TTC549 (cell line): Measurements from ENCODE around the gene SCD5.

Experiments
- FAIRE-seq: peaks from 2 replicates; lab custom pipeline; 2012; peaks lifted over from hg19 to GRCh38; lab: Jason Lieb, UNC

Gene SCD5

DNA sequence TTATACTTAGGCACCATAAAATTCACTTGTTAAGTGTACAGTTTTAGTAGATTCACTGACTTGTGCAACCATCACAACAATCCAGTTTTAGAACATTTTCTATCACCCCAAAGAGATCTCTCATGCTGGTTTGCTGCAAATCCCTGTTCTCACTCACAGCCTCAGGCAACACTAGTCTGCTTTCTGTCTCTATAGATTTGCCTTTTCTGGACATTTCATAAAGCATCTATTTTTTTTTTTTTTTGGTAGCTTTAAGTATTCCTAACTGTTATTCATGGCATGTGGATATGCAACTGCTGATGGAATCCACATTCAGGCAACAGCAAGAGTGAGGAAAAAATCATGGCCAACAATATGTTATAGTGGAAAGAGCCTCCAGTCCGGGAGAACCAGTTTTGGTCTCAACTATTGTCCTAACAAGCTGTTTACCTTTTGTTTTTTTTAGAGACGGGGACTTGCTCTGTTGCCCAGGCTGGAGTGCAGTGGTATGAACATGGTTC lies 209.8 kb downstream of the SCD5 start:
- no peak for FAIRE-seq

DNA sequence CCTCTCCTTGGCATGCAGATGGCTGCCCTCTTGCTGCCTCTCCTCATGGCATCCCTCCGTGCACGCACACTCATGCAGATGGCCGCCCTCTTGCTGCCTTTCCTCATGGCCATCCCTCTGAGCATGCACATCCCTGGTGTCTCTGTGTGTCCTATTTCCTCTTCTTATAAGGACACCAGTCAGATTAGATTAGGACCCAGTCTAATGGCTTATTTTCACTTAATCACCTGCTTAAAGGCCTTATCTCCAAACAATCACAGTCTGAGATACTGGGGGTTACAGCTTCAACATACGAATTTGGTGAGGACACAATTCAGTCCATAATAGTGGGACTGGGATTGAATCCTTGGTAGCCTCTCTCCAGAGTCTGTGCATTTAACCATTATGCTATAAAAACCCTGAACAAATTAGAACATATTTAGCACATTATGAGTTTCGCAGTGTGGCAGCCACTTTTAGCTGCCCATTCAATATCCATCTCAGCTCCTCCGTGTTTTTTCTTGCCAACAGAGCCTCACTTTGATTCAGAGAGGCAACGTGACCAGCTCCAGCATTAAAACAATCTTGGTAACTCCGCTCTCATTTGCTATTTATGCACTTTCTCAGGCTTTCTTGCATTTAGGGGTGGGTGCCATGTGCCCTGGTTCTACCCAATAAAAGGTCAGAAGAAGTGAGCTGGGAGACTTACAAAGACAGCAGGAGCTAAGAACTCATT lies 210.6 kb downstream of the SCD5 start:
- FAIRE-seq = no peak

DNA sequence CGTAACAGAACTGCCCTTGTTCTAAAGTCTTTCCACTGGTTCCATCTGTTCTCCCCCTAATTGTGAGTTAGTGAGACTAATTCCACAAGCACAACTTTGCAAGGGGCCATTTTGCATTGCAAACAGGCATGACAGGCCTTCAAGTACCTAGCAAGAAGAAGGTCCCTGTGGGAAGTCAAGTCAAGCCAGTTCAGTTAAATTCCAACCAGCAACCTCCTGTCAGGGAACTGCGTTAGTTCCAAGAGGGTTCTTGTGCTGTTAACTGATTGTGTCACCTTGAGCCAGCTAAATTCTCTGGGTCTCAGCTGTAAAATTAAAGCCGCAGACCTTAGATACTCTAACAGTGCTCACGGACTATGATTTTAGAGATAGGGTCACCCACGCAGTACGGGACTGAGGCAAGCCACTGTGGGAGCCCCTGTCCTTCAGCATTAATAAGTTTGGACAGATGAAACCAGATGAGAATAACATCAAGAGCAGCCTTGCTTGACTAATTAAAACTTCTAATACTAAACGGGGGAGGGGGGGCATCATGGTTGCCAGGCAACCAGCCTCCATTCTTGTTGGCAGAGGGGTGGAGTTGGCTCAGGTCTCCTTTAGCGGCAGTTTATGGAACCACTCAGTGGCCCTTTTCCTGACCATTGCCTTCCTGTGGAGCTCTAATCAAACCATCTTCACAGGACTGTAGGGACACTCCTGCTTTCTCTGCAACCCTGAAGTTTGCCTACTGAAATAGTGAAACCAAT lies 212.7 kb downstream of the SCD5 start:
- FAIRE-seq = no peak

DNA sequence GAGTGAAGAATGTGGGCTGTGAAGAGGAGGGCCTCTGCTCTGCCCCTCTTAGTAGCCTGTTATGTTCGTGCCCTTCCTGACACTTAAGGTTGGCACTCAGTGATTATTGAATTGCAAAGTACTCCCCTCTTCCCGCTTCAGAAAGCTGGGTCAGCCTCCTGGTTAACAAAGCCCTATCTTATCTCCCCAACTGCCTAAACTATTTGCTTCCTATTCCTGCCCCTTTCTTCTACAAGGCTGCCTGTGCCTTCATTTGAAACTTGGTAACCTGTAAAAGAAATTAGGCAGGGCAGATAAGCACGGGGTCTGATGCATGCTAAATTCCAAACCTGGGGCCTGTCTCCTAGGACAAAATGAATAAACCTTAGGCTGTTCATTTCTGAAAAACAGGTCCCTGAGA lies 213.7 kb downstream of the SCD5 start:
- FAIRE-seq = no peak

DNA sequence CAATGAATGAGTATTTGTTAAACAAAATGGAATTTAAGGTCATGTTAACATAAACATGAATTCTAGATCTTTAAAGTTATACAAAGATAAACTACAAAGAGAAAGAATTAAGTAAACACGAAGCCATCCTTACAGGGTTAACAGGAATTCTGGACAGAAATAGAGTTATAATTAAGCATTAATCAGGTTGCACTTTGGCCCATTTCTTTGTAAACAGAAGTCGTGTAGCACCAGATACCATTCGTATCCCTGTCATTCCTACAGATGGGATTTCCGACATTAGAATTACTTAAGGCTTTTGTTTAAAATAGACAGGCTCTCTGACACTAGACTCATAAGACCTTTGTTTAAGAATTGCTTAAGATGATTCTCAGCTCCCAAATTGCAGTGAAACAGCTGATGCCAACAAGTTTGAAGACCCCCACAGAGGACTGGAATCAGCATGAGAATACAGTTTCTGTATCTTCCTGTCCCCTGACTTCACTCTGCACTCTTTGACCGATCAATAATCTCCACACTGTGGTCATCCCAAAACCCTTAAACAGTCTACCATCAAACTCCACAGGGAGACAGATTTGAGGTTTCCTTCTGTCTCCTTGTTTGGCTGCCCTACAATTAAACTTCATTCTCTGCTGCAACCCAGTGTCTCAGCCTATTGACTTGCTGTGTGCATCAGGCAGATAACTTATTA lies 214.6 kb downstream of the SCD5 start:
- FAIRE-seq = no peak

DNA sequence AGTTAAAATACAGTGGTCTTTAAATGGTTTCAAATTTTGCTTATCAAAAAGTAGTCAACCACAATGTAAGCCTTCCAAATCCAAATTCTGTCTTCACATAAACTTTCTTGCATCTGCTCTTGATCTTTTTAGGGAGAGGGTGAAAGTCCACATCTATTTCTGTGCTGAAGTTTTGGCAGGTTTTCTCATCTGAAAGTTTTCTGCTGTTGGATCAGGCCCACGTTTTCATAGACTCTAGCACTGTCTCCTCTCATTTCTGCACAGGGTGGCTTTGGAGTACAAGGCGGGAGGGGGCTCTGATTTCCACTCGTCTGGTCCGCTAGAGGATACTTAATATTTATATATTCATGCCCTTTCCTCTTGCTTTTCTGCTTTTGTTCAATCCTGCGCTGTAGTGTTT lies 218.7 kb downstream of the SCD5 start:
- FAIRE-seq = no peak
